ENCODE measurements around the gene ATG2B.

GRCh38 chr14:96257900-96258299 lies 105.2 kb downstream of the ATG2B start:
- no peak for TF ChIP-seq CTCF (IDR thresholded peaks at IDR 0.05)
- no peak for TF ChIP-seq POLR2A (IDR thresholded peaks at IDR 0.05)
